ENCODE data around the gene SDK2.

The SDK2 gene

GRCh38 chr17:73427198-73427597, 217.0 kb downstream of the SDK2 start:
- DNase-seq (ENCODE audit: low read depth, low spot score), result no peak
- TF ChIP-seq CTCF (IDR thresholded peaks at IDR 0.05; ENCODE audit: low read depth, low read length), result no peak
- H3K4me3 ChIP-seq (ENCODE audit: low read depth, low read length), result no peak overlapping the region
- in situ Hi-C loops (cut with HindIII; ENCODE audit: low sequenced_read_pairs), result no loop called here

- in situ Hi-C loops (cut with HindIII; ENCODE audit: low sequenced_read_pairs), result no loop called here
- no peak overlapping the region for H3K4me3 ChIP-seq (ENCODE audit: low read depth, low read length)
- TF ChIP-seq CTCF (IDR thresholded peaks at IDR 0.05; ENCODE audit: low read depth, low read length), result no peak
- DNase-seq (ENCODE audit: low read depth, low spot score), result no peak
These were observed 219.7 kb downstream of the SDK2 start for GRCh38 chr17:73424571-73424970.

GRCh38 chr17:73423806-73424205, 220.4 kb downstream of the SDK2 start:
- DNase-seq (ENCODE audit: low read depth, low spot score), result no peak
- in situ Hi-C loops (cut with HindIII; ENCODE audit: low sequenced_read_pairs), result no loop called here
- no peak overlapping the region for H3K4me3 ChIP-seq (ENCODE audit: low read depth, low read length)
- no peak for TF ChIP-seq CTCF (IDR thresholded peaks at IDR 0.05; ENCODE audit: low read depth, low read length)

- DNase-seq (ENCODE audit: low read depth, low spot score), result no peak
- in situ Hi-C loops (cut with HindIII; ENCODE audit: low sequenced_read_pairs), result no loop called here
- no peak overlapping the region for H3K4me3 ChIP-seq (ENCODE audit: low read depth, low read length)
These were observed 221.0 kb downstream of the SDK2 start for GRCh38 chr17:73423159-73423715.

GRCh38 chr17:73422121-73422520, 222.1 kb downstream of the SDK2 start:
- H3K4me3 ChIP-seq (ENCODE audit: low read depth, low read length), result no peak overlapping the region
- DNase-seq (ENCODE audit: low read depth, low spot score), result no peak
- no peak for TF ChIP-seq CTCF (IDR thresholded peaks at IDR 0.05; ENCODE audit: low read depth, low read length)
- in situ Hi-C loops (cut with HindIII; ENCODE audit: low sequenced_read_pairs), result no loop called here

More at GRCh38 chr17:73423159-73423715, 221.0 kb downstream of the SDK2 start:
- no peak for TF ChIP-seq CTCF (IDR thresholded peaks at IDR 0.05; ENCODE audit: low read depth, low read length)

- DNase-seq (ENCODE audit: low read depth, low spot score), result peak; percentile 16
- TF ChIP-seq CTCF (IDR thresholded peaks at IDR 0.05; ENCODE audit: low read depth, low read length), result peak; percentile 50
- in situ Hi-C loops (cut with HindIII; ENCODE audit: low sequenced_read_pairs), result no loop called here
- no peak overlapping the region for H3K4me3 ChIP-seq (ENCODE audit: low read depth, low read length)
These were observed 223.3 kb downstream of the SDK2 start for GRCh38 chr17:73420897-73421296.

GRCh38 chr17:73419881-73420280, 224.4 kb downstream of the SDK2 start:
- no peak overlapping the region for H3K4me3 ChIP-seq (ENCODE audit: low read depth, low read length)
- no peak for DNase-seq (ENCODE audit: low read depth, low spot score)
- in situ Hi-C loops (cut with HindIII; ENCODE audit: low sequenced_read_pairs), result no loop called here
- no peak for TF ChIP-seq CTCF (IDR thresholded peaks at IDR 0.05; ENCODE audit: low read depth, low read length)

Measured in astrocyte of the spinal cord (primary cell).